NCI-H2227 (cell line): ENCODE results near the gene GNAI3.
A peak's percentile ranks its signal among the peaks of the same experiment; 100 is the strongest.

ENCODE experiments used
- DNase-seq: peaks from one replicate; lab custom pipeline; 2025; ENCODE audit not compliant: unreplicated experiment; lab: John Stamatoyannopoulos, UW

GNAI3 gene

DNA sequence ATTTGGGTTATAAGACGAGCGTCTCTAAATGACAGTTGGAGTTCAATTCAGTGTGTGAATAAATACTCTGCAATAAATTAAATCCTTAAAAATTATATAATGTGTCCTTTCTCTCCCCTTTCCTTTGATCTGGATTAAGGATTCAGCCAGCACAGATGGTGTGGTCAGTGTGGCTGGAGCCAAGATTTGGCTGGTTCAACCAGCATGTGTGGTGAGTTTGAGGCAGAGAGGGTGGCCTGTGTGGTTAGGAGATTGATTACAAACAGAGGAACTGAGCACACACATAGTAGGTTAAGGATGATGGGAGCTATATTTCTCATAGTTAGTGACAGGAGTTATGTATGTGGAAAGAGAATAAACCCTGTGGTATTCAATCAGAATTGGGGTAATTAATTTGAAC is 24.7 kb upstream of the GNAI3 start:
- no peak for DNase-seq

DNA sequence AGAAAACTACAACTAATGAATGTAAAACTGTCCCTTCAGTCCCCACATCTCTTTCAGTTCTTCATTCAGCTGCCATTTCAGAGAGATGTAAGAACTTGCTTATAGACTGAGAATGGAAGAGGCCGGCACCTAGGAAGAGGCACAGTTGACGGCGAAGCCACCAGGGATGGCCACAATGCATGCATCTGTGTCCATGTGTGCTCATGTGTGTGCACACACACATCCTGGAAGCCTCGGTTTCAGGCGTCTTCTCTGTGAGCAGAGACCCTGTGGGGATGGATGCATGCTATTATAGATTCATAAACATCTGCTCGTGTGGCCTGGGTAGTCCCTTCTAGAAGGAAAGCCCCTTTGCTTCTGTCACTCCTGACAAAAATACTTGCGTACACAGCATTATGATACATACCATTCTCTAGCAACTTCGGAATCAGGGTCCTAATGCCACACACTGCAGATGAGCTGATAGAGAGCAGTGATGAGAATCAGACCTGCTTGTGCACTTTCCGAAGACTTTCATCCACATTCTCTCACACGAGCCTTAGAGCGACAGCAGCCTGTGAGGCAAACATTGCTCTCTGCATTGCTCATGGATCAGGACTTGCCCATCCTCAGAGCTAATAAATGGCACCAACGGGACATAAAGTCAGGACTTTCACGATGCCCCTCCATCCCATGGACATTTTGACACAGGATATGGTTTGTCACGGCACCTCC is 21.2 kb upstream of the GNAI3 start:
- no peak for DNase-seq

DNA sequence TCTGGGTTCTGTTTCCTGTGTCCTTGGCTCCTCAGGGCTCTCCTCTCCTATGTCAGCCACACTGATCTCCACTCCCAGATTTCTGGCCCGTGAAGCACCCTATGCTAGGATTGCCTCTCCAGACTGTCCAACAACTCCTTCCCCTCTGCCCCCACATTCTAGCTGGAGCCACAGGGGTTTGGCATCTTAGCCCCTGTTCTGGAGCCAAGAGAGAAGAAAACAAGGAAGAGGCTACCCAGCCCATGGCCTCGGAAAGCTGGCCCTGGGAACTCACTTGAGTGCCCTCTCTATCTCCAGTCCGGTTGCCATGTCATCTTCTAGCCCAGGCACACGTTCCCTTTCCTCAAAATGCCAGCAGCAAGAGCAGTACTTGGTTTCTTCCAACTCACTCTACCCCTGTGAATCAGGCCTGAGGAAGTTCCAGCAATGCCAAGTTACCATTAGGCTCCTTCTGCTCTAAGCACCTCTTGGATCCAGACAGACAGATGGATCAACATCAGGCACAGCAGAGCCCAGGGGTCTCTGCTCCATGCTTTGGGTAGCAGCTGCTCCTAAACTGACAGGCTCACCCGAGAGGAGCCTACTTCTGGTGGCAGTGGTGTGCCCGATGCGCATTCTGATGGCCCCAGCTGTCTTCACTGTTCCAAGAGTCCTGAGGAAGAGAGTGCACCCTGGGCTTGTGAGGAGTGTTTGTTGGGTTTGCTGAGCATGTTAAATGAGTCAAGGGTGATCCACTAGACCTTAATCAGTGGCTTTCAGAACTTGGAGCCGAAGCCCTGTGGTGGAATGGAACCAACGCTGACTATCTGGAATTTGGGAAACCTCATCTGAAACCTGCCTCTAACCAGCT is 20.3 kb upstream of the GNAI3 start:
- DNase-seq = no peak

DNA sequence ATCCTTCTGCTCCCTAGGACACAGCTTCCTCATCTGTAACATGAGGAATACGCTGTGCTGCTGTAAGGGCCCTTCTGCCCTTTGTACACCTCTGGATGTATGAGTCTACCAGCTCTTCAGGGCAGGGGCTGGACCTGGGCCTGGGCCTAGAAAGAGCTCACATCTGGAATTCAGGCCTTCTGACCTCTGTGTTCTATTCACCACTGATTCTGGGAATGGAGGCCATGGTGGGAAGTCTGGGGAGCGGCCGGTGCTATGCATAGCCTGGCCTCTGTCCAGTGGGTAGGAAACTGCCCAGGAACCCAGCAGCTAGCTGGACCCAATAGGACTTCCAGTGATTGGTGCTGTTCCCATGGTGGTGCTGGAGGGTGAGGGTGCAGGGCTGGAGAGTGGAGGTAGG is 19.7 kb upstream of the GNAI3 start:
- DNase-seq = no peak

DNA sequence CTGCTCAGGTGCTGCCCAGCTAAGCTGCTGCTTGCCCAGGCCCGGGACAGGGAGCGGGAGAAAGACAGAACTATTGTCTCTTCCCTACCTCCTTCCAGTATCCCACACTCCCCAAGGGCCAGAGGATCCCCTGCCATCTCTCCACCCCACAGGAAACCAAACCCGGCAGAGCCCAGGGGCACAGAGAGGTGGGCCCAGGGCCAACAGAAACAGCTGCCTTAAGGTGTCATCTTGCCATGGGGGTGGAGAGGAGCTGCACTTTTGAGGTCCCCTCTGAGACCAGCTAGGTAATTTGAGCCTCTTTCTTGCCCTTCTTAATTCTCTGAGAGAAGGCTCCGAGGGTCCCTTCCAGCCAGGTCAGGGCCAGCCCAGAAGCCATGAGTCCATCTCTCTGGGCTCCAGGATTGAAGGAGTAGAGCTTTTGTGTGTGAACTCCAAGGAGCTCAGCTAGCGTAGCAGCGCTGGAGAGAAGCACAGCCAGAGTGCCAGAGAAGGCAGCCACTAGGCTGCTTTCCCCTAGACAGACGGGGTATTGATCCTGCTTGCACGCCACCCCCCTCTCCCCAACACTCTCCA is 18.4 kb upstream of the GNAI3 start:
- DNase-seq = no peak

DNA sequence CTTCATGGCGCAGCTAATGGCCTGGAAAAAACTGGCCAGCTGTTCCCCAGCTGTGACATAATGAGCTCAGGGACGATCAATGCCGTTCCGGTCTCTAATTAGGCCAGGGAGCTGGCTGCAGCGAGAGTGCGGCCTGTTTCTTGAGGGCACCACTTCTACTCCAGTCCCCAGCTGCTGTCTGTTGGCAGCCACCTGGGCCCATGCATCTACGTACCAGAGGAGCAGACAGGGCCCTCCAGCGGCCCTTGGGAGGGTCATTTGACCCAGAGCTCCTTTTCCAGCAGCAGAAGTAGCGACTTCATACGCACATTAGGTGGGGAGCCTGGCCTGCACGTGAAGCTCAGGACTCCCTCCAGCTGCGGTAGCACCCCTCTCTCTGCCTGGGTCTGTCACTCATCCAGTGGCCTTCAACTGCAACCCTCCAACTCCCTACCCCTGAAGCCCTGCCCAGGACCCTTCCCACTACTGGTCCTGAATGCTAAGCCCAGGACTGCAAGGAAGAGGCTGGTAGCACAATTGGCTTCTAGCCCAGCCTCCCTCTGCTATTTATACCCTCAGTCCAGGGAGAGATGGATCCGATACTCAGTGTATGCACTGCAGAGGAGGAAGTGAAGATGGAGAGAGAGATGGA is 17.8 kb upstream of the GNAI3 start:
- peak; percentile 84 for DNase-seq

DNA sequence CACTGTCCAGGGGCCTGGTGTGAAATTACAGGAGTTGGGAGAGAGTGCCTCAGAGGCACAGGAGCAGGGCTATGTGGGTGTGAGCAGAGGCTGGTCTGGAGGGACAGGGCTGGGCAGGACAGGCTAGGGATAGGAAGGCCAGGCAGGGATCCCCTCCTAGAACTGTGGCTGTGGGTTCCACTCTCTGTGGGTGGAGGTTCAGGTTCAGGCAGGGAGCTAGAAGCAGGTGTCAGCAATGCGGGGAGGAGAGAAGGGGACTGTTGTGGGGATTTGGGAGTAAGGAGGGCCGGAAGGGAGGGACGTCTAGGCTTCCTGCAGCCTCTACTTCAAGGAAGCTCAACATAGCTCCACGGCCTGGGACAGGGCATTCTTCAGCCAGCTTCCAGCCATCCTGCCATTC is 17.0 kb upstream of the GNAI3 start:
- no peak for DNase-seq

DNA sequence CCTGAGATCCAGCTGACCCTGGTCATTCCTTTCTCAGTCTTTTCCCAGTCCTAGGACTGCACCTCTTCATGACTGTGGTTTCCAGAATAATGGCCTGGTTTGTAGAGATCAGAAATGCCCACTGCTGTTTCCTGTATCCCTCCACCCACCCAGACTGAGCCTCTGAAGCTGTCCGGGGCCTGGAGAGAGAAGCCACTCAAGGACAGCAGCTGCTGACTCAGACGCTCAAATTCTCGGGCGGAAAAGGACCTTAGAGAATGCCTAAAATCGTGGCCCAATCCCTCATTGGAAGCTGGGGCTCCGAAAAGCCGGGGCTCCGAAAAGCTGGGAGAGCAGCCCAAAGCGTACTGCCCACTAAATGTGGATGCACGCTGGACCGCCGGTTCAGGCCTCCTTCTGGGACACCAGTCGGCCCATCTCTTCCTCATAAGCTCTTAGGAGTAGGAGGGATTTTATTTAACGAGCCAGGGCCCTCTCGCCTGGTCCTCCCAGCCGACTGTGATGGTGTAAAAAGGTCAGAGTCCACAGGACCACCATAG is 16.5 kb upstream of the GNAI3 start:
- peak; percentile 24 for DNase-seq

DNA sequence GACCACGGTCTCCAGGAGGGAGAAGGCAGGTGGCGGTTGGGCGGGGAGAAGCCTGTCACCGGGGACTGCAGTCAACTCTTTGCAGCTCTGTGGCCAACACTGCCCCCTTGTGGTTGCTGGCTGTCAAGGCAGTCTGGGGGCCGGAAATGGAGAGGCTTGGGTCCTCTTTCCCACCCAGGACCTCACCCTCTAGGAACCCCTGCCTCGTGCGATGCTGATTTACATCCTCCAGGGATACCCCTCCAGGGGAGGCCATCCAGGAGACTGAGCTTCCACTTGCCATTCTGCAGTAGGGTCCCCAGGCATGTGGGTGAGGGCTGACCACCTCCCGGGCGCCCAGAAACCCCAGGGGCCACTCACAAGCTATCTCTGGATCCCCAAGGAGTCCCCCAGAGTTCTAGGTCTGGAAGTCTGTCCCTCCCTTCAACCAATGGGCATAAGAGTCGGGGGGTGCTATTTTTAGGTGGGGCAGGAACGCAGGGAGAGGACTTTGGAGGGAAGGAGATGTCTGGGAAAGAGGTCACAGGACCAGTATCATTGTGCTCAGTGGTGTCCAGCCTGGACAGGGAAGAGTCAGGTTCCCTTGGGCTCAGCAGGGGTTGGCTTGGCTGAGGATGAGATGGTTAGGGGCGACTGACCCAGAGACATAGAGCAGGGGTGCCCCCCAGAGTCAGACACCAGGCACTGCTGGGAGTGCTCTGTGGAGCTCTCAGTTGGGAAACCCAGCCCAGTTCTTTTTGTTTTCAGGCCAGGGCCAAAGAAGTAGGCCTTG is 15.9 kb upstream of the GNAI3 start:
- DNase-seq = peak; percentile 86

DNA sequence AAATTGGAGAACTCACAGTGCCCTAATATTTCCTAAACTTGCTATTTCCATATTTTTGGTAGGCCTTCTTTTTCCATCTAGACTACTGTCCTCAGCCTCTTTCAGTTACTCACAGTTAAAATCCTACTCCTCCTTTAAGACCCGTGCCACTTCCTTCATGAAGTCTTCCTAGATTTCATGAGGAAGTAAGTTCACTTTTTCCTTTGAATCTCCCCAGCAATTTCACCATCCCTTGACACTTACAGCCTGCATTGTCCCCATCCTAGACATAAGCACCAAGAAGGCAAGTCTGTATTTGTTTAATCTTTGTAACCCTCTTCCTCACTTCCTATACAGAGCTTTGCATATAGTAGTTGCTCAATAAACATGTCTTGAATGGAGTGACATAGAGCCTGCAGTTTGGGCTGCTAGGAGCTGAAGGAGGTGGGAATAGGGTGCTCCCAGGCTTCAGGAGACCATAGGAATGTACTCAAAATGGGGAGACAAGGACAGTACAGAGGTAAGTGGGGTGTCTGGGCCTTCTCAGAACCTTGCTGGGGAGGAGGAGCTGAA is 14.0 kb upstream of the GNAI3 start:
- no peak for DNase-seq

DNA sequence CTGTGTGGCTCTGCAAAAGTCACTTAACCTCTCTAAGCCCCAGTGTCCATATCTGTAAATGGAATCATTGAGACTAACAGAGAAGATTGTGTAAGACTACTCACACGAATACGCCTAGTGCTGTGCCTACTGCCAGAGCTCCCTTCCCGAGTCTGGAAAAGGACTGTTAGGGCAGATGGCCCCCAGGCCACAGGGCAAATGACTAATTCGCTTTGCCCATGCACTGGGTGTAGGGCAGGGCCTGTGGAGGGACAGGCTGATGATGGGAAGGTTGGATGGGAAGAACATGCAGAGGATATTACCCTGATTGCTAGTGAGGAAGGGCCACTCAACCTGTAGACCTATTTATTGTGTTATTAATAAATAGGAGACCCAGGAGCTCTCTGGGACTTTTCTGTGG is 12.9 kb upstream of the GNAI3 start:
- no peak for DNase-seq

DNA sequence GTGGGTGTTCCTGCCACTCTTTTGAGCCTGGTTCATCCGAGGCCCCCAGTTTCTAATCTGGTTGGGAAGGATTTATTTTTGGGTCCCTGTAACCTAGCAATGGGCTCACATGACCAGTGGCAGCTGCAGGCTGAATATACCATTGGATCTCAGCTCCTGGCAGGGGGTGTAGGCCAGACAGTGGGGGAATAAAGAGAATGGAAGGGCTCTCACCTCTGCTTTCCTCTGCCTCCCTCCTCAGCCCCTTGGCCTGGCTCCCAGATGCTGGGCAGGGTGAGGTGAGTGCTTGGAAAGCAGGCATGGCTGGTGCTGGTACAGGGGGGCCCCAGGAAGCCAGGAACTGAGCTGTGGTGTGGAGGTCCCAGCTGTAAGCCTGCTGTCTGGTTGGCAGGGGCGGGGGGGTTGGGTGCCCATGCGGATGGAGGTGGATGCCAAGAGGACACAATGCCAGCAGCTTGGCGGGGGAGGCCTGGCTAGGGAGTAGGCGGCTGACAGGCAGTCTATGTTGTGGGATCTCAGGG is 12.4 kb upstream of the GNAI3 start:
- peak; percentile 29 for DNase-seq

DNA sequence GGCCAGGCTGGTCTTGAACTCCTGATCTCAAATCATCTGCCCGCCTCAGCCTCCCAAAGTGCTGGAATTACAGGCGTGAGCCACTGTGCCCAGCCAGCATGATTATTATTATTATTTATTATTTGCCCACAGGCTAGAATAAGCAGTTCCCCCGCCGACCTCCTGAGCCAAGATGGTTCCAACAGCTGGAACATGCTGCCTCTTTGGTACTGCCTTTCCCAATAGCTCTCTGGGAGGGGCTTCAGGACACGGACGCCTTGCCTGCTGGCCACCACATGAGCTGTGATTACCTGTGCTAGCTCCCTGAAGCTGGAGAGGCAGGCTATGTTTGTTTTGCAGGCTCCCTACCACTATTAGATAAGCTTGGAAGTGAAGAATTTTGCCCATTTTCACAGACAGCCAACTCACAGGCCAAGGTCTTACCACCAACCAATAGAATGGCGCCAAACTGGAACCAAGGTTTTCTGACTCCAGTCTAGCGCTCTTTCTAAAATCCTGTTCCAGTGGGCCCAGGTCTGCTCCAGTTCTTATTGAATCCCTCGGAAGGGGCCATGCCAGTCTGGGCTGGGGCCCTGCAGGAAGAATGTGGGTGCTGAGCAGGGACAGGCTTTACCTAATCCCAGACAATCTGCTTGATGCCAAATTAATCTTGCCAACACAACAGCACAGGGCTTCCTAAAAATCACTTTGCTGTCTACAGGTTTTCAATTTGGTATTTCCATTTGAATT is 10.8 kb upstream of the GNAI3 start:
- no peak for DNase-seq

DNA sequence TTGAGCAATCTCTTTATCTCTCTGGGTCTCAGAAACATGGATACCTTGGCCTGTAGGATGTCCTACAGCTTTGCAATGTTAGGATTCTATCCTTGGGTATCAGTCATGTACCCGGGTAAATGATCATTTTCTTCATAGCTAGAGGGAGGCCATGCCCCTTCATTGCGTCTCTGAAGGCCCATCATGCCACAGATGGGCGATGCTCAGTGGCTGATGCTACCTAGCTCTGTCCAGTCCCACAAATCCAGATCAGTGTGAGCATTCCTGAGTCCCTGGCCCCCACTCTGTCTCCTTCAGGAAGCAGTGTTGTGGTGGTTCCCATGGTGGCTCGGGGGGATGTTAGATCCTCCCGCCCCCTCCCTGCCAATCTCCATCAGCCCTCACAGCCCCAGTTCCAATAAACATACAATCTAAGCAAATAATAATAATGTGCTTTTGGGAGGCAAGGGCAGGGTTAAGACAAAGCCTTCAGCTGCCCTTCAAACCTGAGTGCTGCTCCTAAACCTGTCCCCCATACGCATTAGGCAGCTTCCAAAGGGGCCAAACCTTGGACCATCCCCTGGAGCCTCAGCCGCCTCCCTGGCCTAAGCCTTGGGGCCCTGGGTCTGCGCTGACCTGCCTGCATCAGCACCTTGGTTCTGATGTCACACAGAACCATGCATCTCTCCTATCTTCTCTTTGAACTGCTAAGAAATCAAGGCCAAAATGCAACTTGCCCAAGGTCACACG is 9.4 kb upstream of the GNAI3 start:
- no peak for DNase-seq

DNA sequence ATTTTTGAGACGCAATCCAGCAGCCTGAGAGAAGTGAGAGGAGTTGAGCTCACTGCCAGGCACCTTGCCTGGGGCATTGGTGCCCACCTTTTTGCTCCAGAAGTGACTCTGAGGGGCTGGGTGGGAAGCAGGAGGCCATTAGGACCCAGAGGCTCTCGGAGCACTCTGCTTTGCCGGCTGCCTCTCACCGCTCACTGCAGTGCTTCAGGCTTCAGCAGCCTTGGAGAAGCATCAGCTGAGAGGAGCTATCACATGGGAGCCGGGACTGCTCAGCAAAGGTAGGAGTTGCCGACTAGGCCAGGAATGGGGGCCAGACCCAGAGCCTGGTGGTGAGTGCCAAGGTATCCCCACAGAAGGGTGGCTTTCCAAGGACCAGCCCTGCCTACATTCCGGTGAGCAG is 8.7 kb upstream of the GNAI3 start, which contains the start of gene GPR61:
TSS of gene GPR61 (plus strand) at position 197 of the 400 bp plus-strand sequence. CDS start 3,151 bp downstream, outside the sequence.
- DNase-seq = peak; percentile 52

DNA sequence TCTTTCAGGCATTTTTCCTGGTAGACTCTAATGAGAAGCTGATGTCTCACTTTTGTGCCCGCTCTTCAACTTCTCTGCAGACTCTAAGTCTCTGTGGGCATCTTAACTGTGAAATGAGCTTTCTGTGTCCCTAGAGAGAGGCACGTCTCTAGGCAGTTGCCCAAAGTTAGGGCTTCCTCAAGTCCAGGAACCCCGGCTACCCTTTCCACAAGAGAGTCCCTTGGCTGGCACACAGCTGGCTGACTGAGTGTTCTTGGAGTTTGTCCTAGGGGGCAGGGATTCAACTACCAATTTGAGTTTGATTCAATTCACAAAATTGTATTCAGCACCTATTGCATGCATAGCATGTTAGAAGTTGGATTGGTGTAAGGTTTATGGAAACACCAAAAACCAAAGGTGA is 7.3 kb upstream of the GNAI3 start:
- DNase-seq = no peak

DNA sequence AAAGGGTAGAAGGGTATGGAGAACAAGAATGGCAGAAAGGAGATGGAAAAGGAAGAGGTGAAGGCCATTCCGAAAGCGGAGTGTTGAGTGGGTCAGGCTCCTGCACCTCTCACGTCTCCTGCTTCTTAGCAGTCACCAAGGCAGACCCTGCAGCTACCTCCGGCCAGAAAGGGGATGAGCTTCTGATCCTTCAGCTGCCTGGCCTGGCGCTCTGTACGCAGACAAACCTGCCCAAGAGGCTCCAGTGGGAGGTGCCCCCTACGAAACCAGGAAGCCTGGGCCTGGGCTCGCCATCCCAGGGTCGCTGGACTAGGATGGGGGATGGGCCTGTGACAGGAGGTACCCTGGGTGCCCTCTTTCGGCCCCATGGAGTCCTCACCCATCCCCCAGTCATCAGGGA is 5.8 kb upstream of the GNAI3 start:
- DNase-seq = no peak

DNA sequence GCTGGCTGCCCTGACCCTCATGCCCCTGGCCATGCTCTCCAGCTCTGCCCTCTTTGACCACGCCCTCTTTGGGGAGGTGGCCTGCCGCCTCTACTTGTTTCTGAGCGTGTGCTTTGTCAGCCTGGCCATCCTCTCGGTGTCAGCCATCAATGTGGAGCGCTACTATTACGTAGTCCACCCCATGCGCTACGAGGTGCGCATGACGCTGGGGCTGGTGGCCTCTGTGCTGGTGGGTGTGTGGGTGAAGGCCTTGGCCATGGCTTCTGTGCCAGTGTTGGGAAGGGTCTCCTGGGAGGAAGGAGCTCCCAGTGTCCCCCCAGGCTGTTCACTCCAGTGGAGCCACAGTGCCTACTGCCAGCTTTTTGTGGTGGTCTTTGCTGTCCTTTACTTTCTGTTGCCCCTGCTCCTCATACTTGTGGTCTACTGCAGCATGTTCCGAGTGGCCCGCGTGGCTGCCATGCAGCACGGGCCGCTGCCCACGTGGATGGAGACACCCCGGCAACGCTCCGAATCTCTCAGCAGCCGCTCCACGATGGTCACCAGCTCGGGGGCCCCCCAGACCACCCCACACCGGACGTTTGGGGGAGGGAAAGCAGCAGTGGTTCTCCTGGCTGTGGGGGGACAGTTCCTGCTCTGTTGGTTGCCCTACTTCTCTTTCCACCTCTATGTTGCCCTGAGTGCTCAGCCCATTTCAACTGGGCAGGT is 5.0 kb upstream of the GNAI3 start:
- no peak for DNase-seq
